OCI-LY3 (cell line): ENCODE measurements around the gene LTBP2.

ENCODE experiments used
- H2AFZ ChIP-seq: fragments of 200-600, 300-600 bp; shearing (Covaris generic); 2 replicates; pipeline ENCODE4 v1.6.0; 2014; ENCODE audit warnings: antibody characterized with exemption, low read depth, low read length
- H3K27ac ChIP-seq: fragments of 200-600, 300-600 bp; sonication (generic); 2 replicates; pipeline ENCODE4 v1.5.1; 2014; ENCODE audit warnings: mild to moderate bottlenecking, low read length, moderate library complexity, mixed read lengths
- H3K27me3 ChIP-seq: fragments of 200-600, 300-600 bp; sonication (generic); 2 replicates; pipeline ENCODE4 v1.6.1; 2014; ENCODE audit warnings: low read depth, low read length, mixed read lengths
- H3K36me3 ChIP-seq: fragments of 200-600, 300-600 bp; sonication (generic); replicated peaks from 2 replicates; pipeline ENCODE3; 2014; ENCODE audit warnings: low read depth, low read length, mixed read lengths
- H3K4me1 ChIP-seq: fragments of 300-600, 200-600 bp; sonication (generic); 2 replicates; pipeline ENCODE4 v1.6.1; 2014; ENCODE audit warnings: low read length, mixed read lengths
- H3K4me2 ChIP-seq: fragments of 200-600, 300-600 bp; sonication (generic); 2 replicates; pipeline ENCODE4 v1.6.1; 2014; ENCODE audit warnings: low read length, mixed read lengths
- H3K4me3 ChIP-seq: fragments of 300-600, 200-600 bp; sonication (generic); 2 replicates; pipeline ENCODE4 v1.5.1; 2014; ENCODE audit warnings: antibody characterized with exemption, mild to moderate bottlenecking, low read length, moderate library complexity
- H3K79me2 ChIP-seq: fragments of 300-600, 200-600 bp; shearing (Covaris generic); 2 replicates; pipeline ENCODE4 v1.6.1; 2014; ENCODE audit warnings: mild to moderate bottlenecking, low read length, mixed read lengths
- H3K9ac ChIP-seq: fragments of 300-600, 200-600 bp; shearing (Covaris generic); 2 replicates; pipeline ENCODE4 v1.6.0; 2014; ENCODE audit warnings: mild to moderate bottlenecking, low read length, moderate library complexity
- H3K9me3 ChIP-seq: fragments of 200-600, 300-600 bp; shearing (Covaris generic); 2 replicates; pipeline ENCODE4 v1.6.1; 2014; ENCODE audit warnings: low read length, mixed read lengths; ENCODE audit not compliant: insufficient read depth
- H4K20me1 ChIP-seq: fragments of 200-600, 300-600 bp; sonication (generic); 2 replicates; pipeline ENCODE4 v1.6.1; 2016; ENCODE audit warnings: low read length, mixed read lengths; ENCODE audit not compliant: insufficient read depth
- EZH2phosphoT487 ChIP-seq: fragments of 200-600 bp; shearing (Covaris generic); IDR thresholded peaks from 2 replicates; pipeline ENCODE4 v1.6.1; 2018; ENCODE audit warnings: antibody characterized with exemption, mixed run types, low read depth
- TF ChIP-seq, protein P1 (sequence below): fragments of 200-600, 300-600 bp; sonication (generic); IDR thresholded peaks from 2 replicates; pipeline ENCODE4 v1.5.1; 2014; ENCODE audit warnings: antibody characterized with exemption, low read length, low read depth

Gene LTBP2

GRCh38 chr14:74551431-74552371 lies 60.3 kb downstream of the LTBP2 start:
- Histone ChIP-seq H3K27me3 (peaks cover 4% of the 10 kb centered on the region; the same call in 1 of the 2 replicates), H3K4me3 (no peak overlapping the region), H3K27ac (no peak overlapping the region), H3K4me2 (no peak overlapping the region), H3K9me3 (no peaks in the 10 kb centered on the region), H3K36me3 (no peaks in the 10 kb centered on the region), H2AFZ (no peak overlapping the region), H3K9ac (no peak overlapping the region), H3K4me1 (no peaks in the 10 kb centered on the region), H4K20me1 (no peaks in the 10 kb centered on the region), H3K79me2 (no peaks in the 10 kb centered on the region)
- TF ChIP-seq, protein P1, sequence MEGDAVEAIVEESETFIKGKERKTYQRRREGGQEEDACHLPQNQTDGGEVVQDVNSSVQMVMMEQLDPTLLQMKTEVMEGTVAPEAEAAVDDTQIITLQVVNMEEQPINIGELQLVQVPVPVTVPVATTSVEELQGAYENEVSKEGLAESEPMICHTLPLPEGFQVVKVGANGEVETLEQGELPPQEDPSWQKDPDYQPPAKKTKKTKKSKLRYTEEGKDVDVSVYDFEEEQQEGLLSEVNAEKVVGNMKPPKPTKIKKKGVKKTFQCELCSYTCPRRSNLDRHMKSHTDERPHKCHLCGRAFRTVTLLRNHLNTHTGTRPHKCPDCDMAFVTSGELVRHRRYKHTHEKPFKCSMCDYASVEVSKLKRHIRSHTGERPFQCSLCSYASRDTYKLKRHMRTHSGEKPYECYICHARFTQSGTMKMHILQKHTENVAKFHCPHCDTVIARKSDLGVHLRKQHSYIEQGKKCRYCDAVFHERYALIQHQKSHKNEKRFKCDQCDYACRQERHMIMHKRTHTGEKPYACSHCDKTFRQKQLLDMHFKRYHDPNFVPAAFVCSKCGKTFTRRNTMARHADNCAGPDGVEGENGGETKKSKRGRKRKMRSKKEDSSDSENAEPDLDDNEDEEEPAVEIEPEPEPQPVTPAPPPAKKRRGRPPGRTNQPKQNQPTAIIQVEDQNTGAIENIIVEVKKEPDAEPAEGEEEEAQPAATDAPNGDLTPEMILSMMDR, result no peak
- no peak for TF ChIP-seq EZH2phosphoT487

- TF ChIP-seq, protein P1, result no peak
- no peak for TF ChIP-seq EZH2phosphoT487
- Histone ChIP-seq H4K20me1 (no peaks in the 10 kb centered on the region), H3K4me2 (no peak overlapping the region), H3K27ac (no peak overlapping the region), H2AFZ (no peak overlapping the region), H3K36me3 (no peaks in the 10 kb centered on the region), H3K9ac (no peak overlapping the region), H3K4me3 (no peak overlapping the region), H3K4me1 (no peaks in the 10 kb centered on the region), H3K27me3 (peaks cover 5% of the 10 kb centered on the region; the same call in 1 of the 2 replicates), H3K79me2 (no peaks in the 10 kb centered on the region), H3K9me3 (no peaks in the 10 kb centered on the region)
These were observed 61.0 kb downstream of the LTBP2 start for GRCh38 chr14:74551001-74551400.

- no peak overlapping the region for H3K4me3 ChIP-seq
- H4K20me1 ChIP-seq, result no peaks in the 10 kb centered on the region
- H3K4me1 ChIP-seq, result no peaks in the 10 kb centered on the region
- no peaks in the 10 kb centered on the region for H3K36me3 ChIP-seq
- H3K9me3 ChIP-seq, result no peaks in the 10 kb centered on the region
- no peak overlapping the region for H3K4me2 ChIP-seq
- TF ChIP-seq, protein P1, result no peak
- TF ChIP-seq EZH2phosphoT487, result no peak
- H3K79me2 ChIP-seq, result no peaks in the 10 kb centered on the region
- H3K9ac ChIP-seq, result no peak overlapping the region
- H3K27ac ChIP-seq, result no peak overlapping the region
- no peak overlapping the region for H2AFZ ChIP-seq
- H3K27me3 ChIP-seq, result peaks cover 14% of the 10 kb centered on the region
These were observed 62.0 kb downstream of the LTBP2 start for GRCh38 chr14:74550071-74550470.

- Histone ChIP-seq H3K79me2 (no peaks in the 10 kb centered on the region), H3K4me2 (no peak overlapping the region), H3K9me3 (no peaks in the 10 kb centered on the region), H3K4me3 (no peak overlapping the region), H4K20me1 (no peaks in the 10 kb centered on the region), H3K4me1 (no peaks in the 10 kb centered on the region), H3K27me3 (peaks cover 19% of the 10 kb centered on the region), H2AFZ (no peak overlapping the region), H3K36me3 (no peaks in the 10 kb centered on the region), H3K27ac (no peak overlapping the region), H3K9ac (no peak overlapping the region)
- TF ChIP-seq, protein P1, result no peak
- TF ChIP-seq EZH2phosphoT487, result no peak
These were observed 62.4 kb downstream of the LTBP2 start for GRCh38 chr14:74549588-74549987.
